Uterus (tissue), 4 donors: ENCODE data around the gene PCDHGA1. TPM values are rescaled to one million over a fixed set of nuclear protein-coding genes. Genes with fewer than 3 reads are reported as not detected.

Experiments
- DNase-seq, 2 donors: peaks; one replicate each; pipeline ENCODE4 v3.0.0-alpha.2; 2019 to 2020
- H3K27ac ChIP-seq, 2 donors: fragments of 200-600 bp; sonication (generic); 1 replicate in 1 of 2; 2 replicates in 1 of 2; pipeline ENCODE4 v1.5.1; 2016 to 2018
- H3K27me3 ChIP-seq, 2 donors: fragments of 200-600 bp; sonication (generic); one replicate each; pipeline ENCODE4 v1.5.1; 2018 to 2019; ENCODE audit warnings: control low read depth in 1 of 2
- H3K36me3 ChIP-seq, 2 donors: fragments of 200-600 bp; sonication (generic); one replicate each; pipeline ENCODE4 v1.5.1; 2019; ENCODE audit warnings: control low read depth in 1 of 2
- H3K4me1 ChIP-seq, 2 donors: fragments of 200-600 bp; sonication (generic); one replicate each; pipeline ENCODE4 v1.5.1; 2018 to 2019; ENCODE audit warnings: control low read depth in 1 of 2
- H3K4me3 ChIP-seq, 2 donors: fragments of 200-600 bp; sonication (generic); 1 replicate in 1 of 2; 2 replicates in 1 of 2; pipeline ENCODE4 v1.5.1; 2018 to 2019; ENCODE audit warnings: mild to moderate bottlenecking in 1 of 2
- H3K9me3 ChIP-seq, 2 donors: fragments of 200-600 bp; sonication (generic); one replicate each; pipeline ENCODE4 v1.5.1; 2019; ENCODE audit warnings: control low read depth in 1 of 2
- CTCF ChIP-seq, 4 experiments: fragments of 200-600 bp in 2 of 4; fragments of 450-650 bp in 2 of 4; sonication (generic) in 2 of 4; IDR thresholded peaks; one replicate each; pipeline ENCODE4 v1.5.1; 2016 to 2019; ENCODE audit warnings: antibody characterized with exemption in 4 of 4, mild to moderate bottlenecking in 2 of 4, moderate library complexity in 1 of 4
- POLR2A ChIP-seq, 2 donors: fragments of 450-650 bp; IDR thresholded peaks; one replicate each; pipeline ENCODE4 v1.6.1; 2016; ENCODE audit warnings: antibody characterized with exemption in 2 of 2, mild to moderate bottlenecking in 1 of 2, moderate library complexity in 1 of 2
- intact Hi-C: fragments of 100-400 bp; cut with DNase I; formaldehyde crosslinking; loops from one replicate; pipeline ENCODE4 v1.15.1; 2023; ENCODE audit warnings: low total_unique reads
- total RNA-seq, 4 donors: library from RNA; depleted of rRNA in 3 of 4; stranded (reverse); fragments of >200 nt in 3 of 4; gene quantifications; one replicate each; pipeline versions ENCODE4 v1.1.0 to v1.2.4, GENCODE V29; 2014 to 2023
- donor health status: DM: yes; HTN: yes; CAD: no.

Gene PCDHGA1
- total RNA-seq, 4 donors from 2014 or later = under 0.01 to 3.3 (median 1.5) TPM

GRCh38 chr5:141359790-141360426 lies 29.6 kb downstream of the PCDHGA1 start, which contains the start of gene PCDHGB2:
TSS of gene PCDHGB2 (plus strand) at chr5:141359994. CDS start at chr5:141360136, 142 bp downstream.
- DNase-seq = no peak
- Histone ChIP-seq H3K36me3 (no peaks in the 10 kb centered on the region), H3K27me3 (no peaks in the 10 kb centered on the region), H3K4me1 (no peaks in the 10 kb centered on the region), H3K9me3 (peaks cover 0 to 88% of the 10 kb centered on the region in 2 donors), H3K27ac (no peak within 1 kb of the TSS), H3K4me3 (peak within 1 kb of the TSS in 1 of 2 donors; percentile 1)
- intact Hi-C loops = no loop called here
- no peak for TF ChIP-seq POLR2A (IDR thresholded peaks at IDR 0.05)
- TF ChIP-seq CTCF (IDR thresholded peaks at IDR 0.05) = peak in 1 of 4 experiments; percentile 17

GRCh38 chr5:141360685-141361084 lies 30.4 kb downstream of the PCDHGA1 start:
- H3K27ac ChIP-seq = no peak overlapping the region
- DNase-seq = no peak
- H3K36me3 ChIP-seq = no peaks in the 10 kb centered on the region
- H3K4me1 ChIP-seq = no peaks in the 10 kb centered on the region
- peaks cover 0 to 89% of the 10 kb centered on the region in 2 donors for H3K9me3 ChIP-seq
- no peak overlapping the region for H3K4me3 ChIP-seq
- no peaks in the 10 kb centered on the region for H3K27me3 ChIP-seq
- intact Hi-C loops = no loop called here
- TF ChIP-seq POLR2A (IDR thresholded peaks at IDR 0.05) (no peak), CTCF (IDR thresholded peaks at IDR 0.05) (no peak)

- H3K4me3 ChIP-seq = no peak overlapping the region
- no peak for DNase-seq
- no peaks in the 10 kb centered on the region for H3K36me3 ChIP-seq
- TF ChIP-seq POLR2A (IDR thresholded peaks at IDR 0.05) = no peak
- TF ChIP-seq CTCF (IDR thresholded peaks at IDR 0.05) = no peak
- no peaks in the 10 kb centered on the region for H3K27me3 ChIP-seq
- no peaks in the 10 kb centered on the region for H3K4me1 ChIP-seq
- no peak overlapping the region for H3K27ac ChIP-seq
- peaks cover 0 to 93% of the 10 kb centered on the region in 2 donors for H3K9me3 ChIP-seq
- intact Hi-C loops = no loop called here
These were observed 32.4 kb downstream of the PCDHGA1 start for GRCh38 chr5:141362719-141363118.

GRCh38 chr5:141363952-141364660 lies 33.8 kb downstream of the PCDHGA1 start, which contains the start of gene PCDHGA5:
TSS of gene PCDHGA5 (plus strand) at chr5:141364162. CDS start at chr5:141364331, 169 bp downstream.
- intact Hi-C loops = no loop called here
- peaks cover 0 to 89% of the 10 kb centered on the region in 2 donors for H3K9me3 ChIP-seq

More at GRCh38 chr5:141363952-141364660, 33.8 kb downstream of the PCDHGA1 start, which contains the start of gene PCDHGA5:
- Histone ChIP-seq H3K27ac (no peak within 1 kb of the TSS), H3K4me1 (no peaks in the 10 kb centered on the region), H3K4me3 (no peak within 1 kb of the TSS), H3K27me3 (no peaks in the 10 kb centered on the region), H3K36me3 (no peaks in the 10 kb centered on the region)
- no peak for DNase-seq
- TF ChIP-seq CTCF (IDR thresholded peaks at IDR 0.05) = no peak
- no peak for TF ChIP-seq POLR2A (IDR thresholded peaks at IDR 0.05)
